ENCODE measurements around the gene S100A10. TPM values are rescaled to one million over a fixed set of nuclear protein-coding genes. Genes with fewer than 3 reads are reported as not detected.
A peak's percentile ranks its signal among the peaks of the same experiment; 100 is the strongest.

S100A10 gene
- total and polyA plus RNA-seq, 4 donors: 7.0 to 99.5 (median 35.4) TPM

DNA sequence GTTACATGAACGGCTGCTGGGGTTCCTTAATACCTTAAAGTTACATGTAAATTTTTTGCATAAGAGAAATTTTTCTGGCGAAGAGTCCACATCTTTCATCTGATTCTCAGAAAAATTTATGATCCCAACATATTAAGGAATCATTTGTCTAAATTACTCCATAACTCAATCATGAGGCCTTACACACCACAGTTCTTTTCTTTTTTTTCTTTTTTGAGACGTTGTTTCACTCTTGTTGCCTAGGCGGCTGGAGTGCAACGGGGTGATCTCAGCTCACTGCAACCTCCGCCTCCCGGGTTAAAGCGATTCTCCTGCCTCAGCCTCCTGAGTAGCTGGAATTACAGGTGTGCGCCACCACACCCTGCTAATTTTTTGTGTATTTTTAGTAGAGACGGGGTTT lies 45.2 kb upstream of the S100A10 start:
- TF ChIP-seq HNF4G (IDR thresholded peaks at IDR 0.05) (no peak), RXRA (IDR thresholded peaks at IDR 0.05) (no peak), REST (IDR thresholded peaks at IDR 0.05) (no peak), SP1 (IDR thresholded peaks at IDR 0.05) (no peak), GABPA (IDR thresholded peaks at IDR 0.05 in 1 of 2, conservative IDR thresholded peaks at IDR 0.05 in 1 of 2) (no peak), JUND (IDR thresholded peaks at IDR 0.05) (no peak), YY1 (IDR thresholded peaks at IDR 0.05) (no peak), RAD21 (IDR thresholded peaks at IDR 0.05) (no peak), FOXA2 (IDR thresholded peaks at IDR 0.05) (no peak), HNF4A (conservative IDR thresholded peaks at IDR 0.05) (no peak), TAF1 (conservative IDR thresholded peaks at IDR 0.05) (no peak), EGR1 (IDR thresholded peaks at IDR 0.05; ENCODE audit: low read depth in 2 of 2) (no peak), NR2F2 (IDR thresholded peaks at IDR 0.05) (no peak), FOXA1 (IDR thresholded peaks at IDR 0.05) (no peak)
- TF ChIP-seq, protein P1, sequence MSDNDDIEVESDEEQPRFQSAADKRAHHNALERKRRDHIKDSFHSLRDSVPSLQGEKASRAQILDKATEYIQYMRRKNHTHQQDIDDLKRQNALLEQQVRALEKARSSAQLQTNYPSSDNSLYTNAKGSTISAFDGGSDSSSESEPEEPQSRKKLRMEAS (IDR thresholded peaks at IDR 0.05): no peak
- TF ChIP-seq, protein P2, sequence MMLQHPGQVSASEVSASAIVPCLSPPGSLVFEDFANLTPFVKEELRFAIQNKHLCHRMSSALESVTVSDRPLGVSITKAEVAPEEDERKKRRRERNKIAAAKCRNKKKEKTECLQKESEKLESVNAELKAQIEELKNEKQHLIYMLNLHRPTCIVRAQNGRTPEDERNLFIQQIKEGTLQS (IDR thresholded peaks at IDR 0.05): no peak
- TF ChIP-seq, protein P3, sequence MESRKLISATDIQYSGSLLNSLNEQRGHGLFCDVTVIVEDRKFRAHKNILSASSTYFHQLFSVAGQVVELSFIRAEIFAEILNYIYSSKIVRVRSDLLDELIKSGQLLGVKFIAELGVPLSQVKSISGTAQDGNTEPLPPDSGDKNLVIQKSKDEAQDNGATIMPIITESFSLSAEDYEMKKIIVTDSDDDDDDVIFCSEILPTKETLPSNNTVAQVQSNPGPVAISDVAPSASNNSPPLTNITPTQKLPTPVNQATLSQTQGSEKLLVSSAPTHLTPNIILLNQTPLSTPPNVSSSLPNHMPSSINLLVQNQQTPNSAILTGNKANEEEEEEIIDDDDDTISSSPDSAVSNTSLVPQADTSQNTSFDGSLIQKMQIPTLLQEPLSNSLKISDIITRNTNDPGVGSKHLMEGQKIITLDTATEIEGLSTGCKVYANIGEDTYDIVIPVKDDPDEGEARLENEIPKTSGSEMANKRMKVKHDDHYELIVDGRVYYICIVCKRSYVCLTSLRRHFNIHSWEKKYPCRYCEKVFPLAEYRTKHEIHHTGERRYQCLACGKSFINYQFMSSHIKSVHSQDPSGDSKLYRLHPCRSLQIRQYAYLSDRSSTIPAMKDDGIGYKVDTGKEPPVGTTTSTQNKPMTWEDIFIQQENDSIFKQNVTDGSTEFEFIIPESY (IDR thresholded peaks at IDR 0.05): no peak
- TF ChIP-seq, protein P4, sequence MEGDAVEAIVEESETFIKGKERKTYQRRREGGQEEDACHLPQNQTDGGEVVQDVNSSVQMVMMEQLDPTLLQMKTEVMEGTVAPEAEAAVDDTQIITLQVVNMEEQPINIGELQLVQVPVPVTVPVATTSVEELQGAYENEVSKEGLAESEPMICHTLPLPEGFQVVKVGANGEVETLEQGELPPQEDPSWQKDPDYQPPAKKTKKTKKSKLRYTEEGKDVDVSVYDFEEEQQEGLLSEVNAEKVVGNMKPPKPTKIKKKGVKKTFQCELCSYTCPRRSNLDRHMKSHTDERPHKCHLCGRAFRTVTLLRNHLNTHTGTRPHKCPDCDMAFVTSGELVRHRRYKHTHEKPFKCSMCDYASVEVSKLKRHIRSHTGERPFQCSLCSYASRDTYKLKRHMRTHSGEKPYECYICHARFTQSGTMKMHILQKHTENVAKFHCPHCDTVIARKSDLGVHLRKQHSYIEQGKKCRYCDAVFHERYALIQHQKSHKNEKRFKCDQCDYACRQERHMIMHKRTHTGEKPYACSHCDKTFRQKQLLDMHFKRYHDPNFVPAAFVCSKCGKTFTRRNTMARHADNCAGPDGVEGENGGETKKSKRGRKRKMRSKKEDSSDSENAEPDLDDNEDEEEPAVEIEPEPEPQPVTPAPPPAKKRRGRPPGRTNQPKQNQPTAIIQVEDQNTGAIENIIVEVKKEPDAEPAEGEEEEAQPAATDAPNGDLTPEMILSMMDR (IDR thresholded peaks at IDR 0.05; ENCODE audit: low read depth, low read length, missing input control): no peak
- Histone ChIP-seq H3K27me3 (ENCODE audit: control insufficient read depth in 4 of 4, insufficient read depth in 4 of 4, low read length in 3 of 4) (peaks cover 0 to 3% (median under 1%) of the 10 kb centered on the region in 4 donors), H3K27ac (ENCODE audit: low read depth in 1 of 2, low read length in 2 of 2) (peak overlapping the region in 1 of 2 donors; percentile 50), H3K4me1 (ENCODE audit: control insufficient read depth in 4 of 4, insufficient read depth in 4 of 4, low read length in 3 of 4) (peaks cover 3 to 12% (median 6%) of the 10 kb centered on the region in 4 donors), H3K9ac (ENCODE audit: low read depth in 1 of 2, low read length in 2 of 2) (no peak overlapping the region), H3K36me3 (ENCODE audit: control insufficient read depth in 4 of 4, insufficient read depth in 3 of 4, low read depth in 1 of 4, low read length in 3 of 4) (no peaks in the 10 kb centered on the region), H3K9me3 (ENCODE audit: control insufficient read depth in 4 of 4, low read length in 3 of 4) (no peaks in the 10 kb centered on the region), H3K4me3 (ENCODE audit: low read depth in 1 of 3, low read length in 3 of 3) (no peak overlapping the region)
- WGBS: 92% methylated on average over 10 of the region's 10 CpGs
- no peak for DNase-seq (ENCODE audit: low spot score)
